Mammary epithelial cell (primary cell): ENCODE results near the gene FBLN5.

ENCODE experiments used
- EZH2 ChIP-seq: IDR thresholded peaks from 2 replicates; pipeline ENCODE4 v1.6.1; 2012; ENCODE audit warnings: low read length, inconsistent platforms, borderline replicate concordance
- TF ChIP-seq, protein P1 (sequence below), 2 donors: IDR thresholded peaks in 1 of 2; conservative IDR thresholded peaks in 1 of 2; 2 replicates each; pipeline ENCODE4 v1.5.1; 2011 to 2012; ENCODE audit warnings: inconsistent platforms in 2 of 2, low read length in 2 of 2, mild to moderate bottlenecking in 2 of 2, control low read depth in 1 of 2, low read depth in 1 of 2; ENCODE audit not compliant: insufficient read depth in 1 of 2; ENCODE audit errors: extremely low read depth in 1 of 2

DNA sequence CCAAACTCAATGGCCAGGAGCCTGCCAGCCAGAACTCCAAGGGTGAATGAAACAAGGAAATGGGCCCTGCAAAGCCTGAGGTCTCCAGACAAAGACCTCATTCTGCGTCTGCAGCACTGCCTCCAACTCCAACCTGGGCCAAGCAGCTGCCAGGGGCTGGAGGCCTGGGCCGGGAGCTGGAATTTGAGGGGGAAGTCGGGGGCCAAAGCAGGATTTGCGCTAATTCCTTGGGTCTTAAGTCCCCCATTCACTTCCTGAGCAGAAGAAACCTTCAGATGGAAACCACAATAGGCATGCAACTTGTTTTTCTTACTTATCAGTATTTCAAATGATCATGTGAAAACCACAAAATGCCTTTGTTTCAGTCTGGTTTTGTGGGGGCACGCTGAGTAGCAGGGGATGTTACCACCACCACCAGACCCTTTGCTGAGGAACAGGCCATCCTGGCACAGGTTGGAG, 57.2 kb downstream of the FBLN5 start:
- TF ChIP-seq, protein P1, sequence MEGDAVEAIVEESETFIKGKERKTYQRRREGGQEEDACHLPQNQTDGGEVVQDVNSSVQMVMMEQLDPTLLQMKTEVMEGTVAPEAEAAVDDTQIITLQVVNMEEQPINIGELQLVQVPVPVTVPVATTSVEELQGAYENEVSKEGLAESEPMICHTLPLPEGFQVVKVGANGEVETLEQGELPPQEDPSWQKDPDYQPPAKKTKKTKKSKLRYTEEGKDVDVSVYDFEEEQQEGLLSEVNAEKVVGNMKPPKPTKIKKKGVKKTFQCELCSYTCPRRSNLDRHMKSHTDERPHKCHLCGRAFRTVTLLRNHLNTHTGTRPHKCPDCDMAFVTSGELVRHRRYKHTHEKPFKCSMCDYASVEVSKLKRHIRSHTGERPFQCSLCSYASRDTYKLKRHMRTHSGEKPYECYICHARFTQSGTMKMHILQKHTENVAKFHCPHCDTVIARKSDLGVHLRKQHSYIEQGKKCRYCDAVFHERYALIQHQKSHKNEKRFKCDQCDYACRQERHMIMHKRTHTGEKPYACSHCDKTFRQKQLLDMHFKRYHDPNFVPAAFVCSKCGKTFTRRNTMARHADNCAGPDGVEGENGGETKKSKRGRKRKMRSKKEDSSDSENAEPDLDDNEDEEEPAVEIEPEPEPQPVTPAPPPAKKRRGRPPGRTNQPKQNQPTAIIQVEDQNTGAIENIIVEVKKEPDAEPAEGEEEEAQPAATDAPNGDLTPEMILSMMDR (conservative IDR thresholded peaks at IDR 0.05 in 1 of 2, IDR thresholded peaks at IDR 0.05 in 1 of 2; ENCODE audit: extremely low read depth in 1 of 2, insufficient read depth in 1 of 2, low read depth in 1 of 2, low read length in 2 of 2): no peak
- TF ChIP-seq EZH2: no peak
